GM12878 (cell line): Measurements from ENCODE around the gene CNOT8. TPM values are rescaled to one million over a fixed set of nuclear protein-coding genes. Genes with fewer than 3 reads are reported as not detected.

Experiments used
- ATAC-seq: fragments of 200-7000 bp; cut with Tn5 transposase; 3 replicates; pipeline ENCODE4 v1.9.1; 2020; ENCODE audit warnings: mild to moderate bottlenecking, moderate library complexity
- BruUV-seq: library from RNA; stranded (reverse); fragments of 400-500 nt; replicated peaks from 2 replicates; lab custom pipeline; 2021; lab: Mats Ljungman, UMichigan
- CTCF ChIA-PET: fragments of 300-600 bp; sonication (Branson Sonifier 250); formaldehyde crosslinking; extraction: SDS; loops from one replicate; lab custom pipeline; 2021; ENCODE audit warnings: inconsistent platforms; lab: Yijun Ruan, JAX
- POLR2A ChIA-PET: fragments of 350-600 bp; formaldehyde crosslinking; extraction: SDS; loops from one replicate; lab custom pipeline; 2021; ENCODE audit warnings: inconsistent platforms; lab: Charles Lee
- RAD21 ChIA-PET: fragments of 300-600 bp; sonication (Branson Sonifier 250); formaldehyde crosslinking; loops from one replicate; lab custom pipeline; 2023; ENCODE audit warnings: antibody characterized with exemption; ENCODE audit not compliant: unreplicated experiment; lab: Charles Lee
- SMC1A ChIA-PET: fragments of 300-600 bp; sonication (Branson Sonifier 250); formaldehyde crosslinking; loops from one replicate; lab custom pipeline; 2023; ENCODE audit not compliant: unreplicated experiment, uncharacterized antibody; lab: Charles Lee
- DNase-seq: peaks from one replicate; pipeline ENCODE4 v3.0.0-alpha.2; 2011; ENCODE audit warnings: low read depth, low spot score
- FAIRE-seq: peaks from 3 replicates; lab custom pipeline; 2011; peaks lifted over from hg19 to GRCh38; lab: Jason Lieb, UNC
- H2AFZ ChIP-seq: 2 replicates; pipeline ENCODE4 v1.6.0; 2011; ENCODE audit warnings: low read depth, low read length, control low read depth; ENCODE audit not compliant: control insufficient read depth
- H3K27ac ChIP-seq: 2 replicates; pipeline ENCODE4 v1.5.1; 2011; ENCODE audit warnings: control low read depth; ENCODE audit not compliant: control insufficient read depth, insufficient read depth
- H3K27me3 ChIP-seq, 2 experiments: replicated peaks in 1 of 2; 2 replicates each; pipeline versions ENCODE4 v1.6.0 to v1.6.1; 2011; ENCODE audit warnings: low read length in 1 of 2; ENCODE audit not compliant: control insufficient read depth in 2 of 2, insufficient read depth in 2 of 2
- H3K36me3 ChIP-seq, 2 experiments: 2 replicates each; pipeline ENCODE4 v1.5.1; 2011; ENCODE audit warnings: low read length in 1 of 2; ENCODE audit not compliant: control insufficient read depth in 2 of 2, insufficient read depth in 2 of 2
- H3K4me1 ChIP-seq: 2 replicates; pipeline ENCODE4 v1.6.1; 2011; ENCODE audit warnings: mild to moderate bottlenecking, low read length, moderate library complexity, mixed read lengths; ENCODE audit not compliant: control insufficient read depth, insufficient read depth
- H3K4me2 ChIP-seq: 2 replicates; pipeline ENCODE4 v1.6.0; 2011; ENCODE audit warnings: control low read depth; ENCODE audit not compliant: control insufficient read depth, insufficient read depth
- H3K4me3 ChIP-seq: fragments of 200-600 bp; sonication (generic); 2 replicates; pipeline ENCODE4 v1.5.1; 2016
- H3K79me2 ChIP-seq: 2 replicates; pipeline ENCODE4 v1.6.0; 2011; ENCODE audit warnings: low read length; ENCODE audit not compliant: control insufficient read depth, insufficient read depth
- H3K9ac ChIP-seq: 2 replicates; pipeline ENCODE4 v1.8.0; 2011; ENCODE audit warnings: low read length, control low read depth, mixed read lengths; ENCODE audit not compliant: control insufficient read depth, insufficient read depth
- H3K9me3 ChIP-seq: replicated peaks from 3 replicates; pipeline ENCODE4 v1.5.1; 2011; ENCODE audit warnings: mild to moderate bottlenecking, low read length; ENCODE audit not compliant: control insufficient read depth, insufficient read depth
- H4K20me1 ChIP-seq: 2 replicates; pipeline ENCODE4 v1.6.0; 2011; ENCODE audit not compliant: control insufficient read depth, insufficient read depth
- BHLHE40 ChIP-seq, 2 experiments: fragments of 450-650 bp in 1 of 2; IDR thresholded peaks; 2 replicates each; pipeline ENCODE4 v1.6.1; 2011 to 2017; ENCODE audit warnings: low read depth in 2 of 2, borderline replicate concordance in 1 of 2, improper control_type of control experiment in 1 of 2, low read length in 1 of 2, mild to moderate bottlenecking in 1 of 2
- E2F8 ChIP-seq: fragments of 450-650 bp; IDR thresholded peaks from 2 replicates; pipeline ENCODE4 v1.6.1; 2018; ENCODE audit warnings: mild to moderate bottlenecking, low read depth, moderate library complexity; ENCODE audit not compliant: partially characterized antibody
- ELK1 ChIP-seq: IDR thresholded peaks from 2 replicates; pipeline ENCODE4 v1.6.1; 2012; ENCODE audit warnings: low read depth, low read length, improper control_type of control experiment
- HDAC2 ChIP-seq: fragments of 200-600 bp; sonication (generic); IDR thresholded peaks from 2 replicates; pipeline ENCODE4 v1.6.1; 2017
- NBN ChIP-seq: fragments of 450-650 bp; IDR thresholded peaks from 2 replicates; pipeline ENCODE4 v1.6.1; 2016
- POU2F2 ChIP-seq: IDR thresholded peaks from 3 replicates; pipeline ENCODE4 v1.6.1; 2011; ENCODE audit warnings: low read depth, mild to moderate bottlenecking, low read length, borderline replicate concordance
- RFX5 ChIP-seq: IDR thresholded peaks from 2 replicates; pipeline ENCODE4 v1.6.1; 2011; ENCODE audit warnings: low read depth, low read length, improper control_type of control experiment
- SPI1 ChIP-seq: IDR thresholded peaks from 2 replicates; pipeline ENCODE4 v1.6.1; 2011; ENCODE audit warnings: low read depth, mild to moderate bottlenecking, low read length, moderate library complexity, borderline replicate concordance; ENCODE audit not compliant: insufficient read depth
- SREBF2 ChIP-seq: IDR thresholded peaks from 2 replicates; pipeline ENCODE4 v1.6.1; 2012; ENCODE audit warnings: mild to moderate bottlenecking, low read length
- YBX1 ChIP-seq: fragments of 450-650 bp; IDR thresholded peaks from 2 replicates; pipeline ENCODE4 v1.6.1; 2016; ENCODE audit warnings: antibody characterized with exemption
- ZBTB40 ChIP-seq: fragments of 450-650 bp; IDR thresholded peaks from 2 replicates; pipeline ENCODE4 v1.6.1; 2016; ENCODE audit warnings: mild to moderate bottlenecking, moderate library complexity, borderline replicate concordance
- WGBS: methylation state at CpG from one replicate; pipeline ENCODE4 v1.1.6; 2016; ENCODE audit warnings: low lambda C conversion rate; ENCODE audit not compliant: insufficient replicate concordance, insufficient coverage; ENCODE audit errors: missing lambda C conversion rate; 5-methylcytosine and 5-hydroxymethylcytosine counted together
- in situ Hi-C: fragments of 300-500 bp; cut with MboI; formaldehyde crosslinking; loops from 9 replicates; pipeline ENCODE4 v1.14.3; 2018; ENCODE audit warnings: mixed read lengths
- intact Hi-C: fragments of 100-400 bp; cut with micrococcal nuclease; formaldehyde crosslinking; loops from one replicate; pipeline ENCODE4 v1.14.2; 2022; ENCODE audit not compliant: unreplicated experiment
- polyA plus RNA-seq, 11 experiments: library from polyadenylated mRNA; depleted of rRNA in 4 of 11; unstranded in 6 of 11; stranded (reverse) in 5 of 11; fragments of >200 nt; fragmentation: Nextera tagmentation in 4 of 11; fragmentation: Illumina TruSeq in 1 of 11; extraction: Ambion mirVana in 4 of 11; extraction: Trizol in 1 of 11; gene quantifications; 1 replicate in 1 of 11; 2 replicates in 10 of 11; pipeline versions ENCODE4 v1.2.1 to v1.2.3, GENCODE V29; 2011 to 2016; ENCODE audit warnings: inconsistent platforms in 2 of 11, missing spikeins in 2 of 11, low read depth in 1 of 11
- total RNA-seq, 4 experiments: library from RNA; depleted of rRNA in 3 of 4; stranded (reverse); fragments of >200 nt in 3 of 4; fragmentation: Illumina TruSeq in 1 of 4; extraction: Trizol in 1 of 4; gene quantifications; 2 replicates each; pipeline versions ENCODE4 v1.2.1 to v1.2.3, GENCODE V29; 2013 to 2021

Gene CNOT8
- total and polyA plus RNA-seq, 10 of the 15 experiments (the other 5 are each of a cell fraction or from before 2014, with no cell fraction given): 13.2 to 57.1 (median 39.0) TPM

GRCh38 chr5:154829589-154830218 lies 28.7 kb upstream of the CNOT8 start (continued):
- no peak for TF ChIP-seq ZBTB40
- TF ChIP-seq NBN: no peak
- no peak for TF ChIP-seq POU2F2
- no peak for TF ChIP-seq HDAC2

GRCh38 chr5:154830219-154830595 lies 28.2 kb upstream of the CNOT8 start:
- no peaks in the 10 kb centered on the region for H3K27me3 ChIP-seq
- RAD21 ChIA-PET: no interaction called here
- ATAC-seq (no peak), DNase-seq (no peak), FAIRE-seq (no peak)
- no peaks in the 10 kb centered on the region for H3K4me1 ChIP-seq
- POLR2A ChIA-PET: no interaction called here
- no peak overlapping the region for H3K27ac ChIP-seq
- in situ Hi-C loops: no loop called here
- intact Hi-C loops: no loop called here
- SMC1A ChIA-PET: no interaction called here
- no peaks in the 10 kb centered on the region for H3K9me3 ChIP-seq
- H2AFZ ChIP-seq: no peak overlapping the region
- H3K9ac ChIP-seq: no peak overlapping the region
- no peak overlapping the region for H3K4me2 ChIP-seq
- CTCF ChIA-PET: interaction anchor here (0.9 kb wide), 1 partner anchor 184 kb away, joined by 3 read pairs; no protein-coding TSS in a partner anchor
- BruUV-seq: no TSS peak
- H3K36me3 ChIP-seq: no peaks in the 10 kb centered on the region; a peak in 1 of 4 replicates
- 100% methylated on average over 7 of the region's 7 CpGs for WGBS
- H3K4me3 ChIP-seq: no peak overlapping the region
- H3K79me2 ChIP-seq: no peaks in the 10 kb centered on the region
- H4K20me1 ChIP-seq: no peaks in the 10 kb centered on the region
- TF ChIP-seq YBX1 (no peak), BHLHE40 (IDR thresholded peaks at IDR 0.05; ENCODE audit: borderline replicate concordance in 1 of 2, low read depth in 2 of 2, low read length in 1 of 2) (no peak), ELK1 (no peak), SREBF2 (no peak), SPI1 (no peak), RFX5 (no peak), E2F8 (no peak)
